Skeletal muscle tissue (tissue), 4 donors: ENCODE data around the gene CTNNA3. TPM values are rescaled to one million over a fixed set of nuclear protein-coding genes. Genes with fewer than 3 reads are reported as not detected.

Experiments used
- H3K27ac ChIP-seq: one replicate; pipeline ENCODE4 v1.7.0; 2013; ENCODE audit warnings: mild to moderate bottlenecking, low read depth, low read length, inconsistent platforms
- H3K27me3 ChIP-seq, 3 donors: one replicate each; pipeline ENCODE4 v1.7.0; 2013; ENCODE audit warnings: low read length in 3 of 3; ENCODE audit not compliant: control insufficient read depth in 3 of 3, insufficient read depth in 3 of 3
- H3K36me3 ChIP-seq, 3 donors: one replicate each; pipeline ENCODE4 v1.7.0; 2013; ENCODE audit warnings: low read length in 3 of 3; ENCODE audit not compliant: control insufficient read depth in 3 of 3, insufficient read depth in 3 of 3
- H3K4me1 ChIP-seq, 3 donors: one replicate each; pipeline ENCODE4 v1.7.0; 2013; ENCODE audit warnings: low read length in 3 of 3, mild to moderate bottlenecking in 3 of 3; ENCODE audit not compliant: control insufficient read depth in 3 of 3, insufficient read depth in 3 of 3
- H3K4me3 ChIP-seq, 3 donors: one replicate each; pipeline ENCODE4 v1.7.0; 2013; ENCODE audit warnings: low read length in 3 of 3
- H3K9ac ChIP-seq, 3 donors: one replicate each; pipeline ENCODE4 v1.7.0; 2013; ENCODE audit warnings: low read length in 3 of 3, mild to moderate bottlenecking in 3 of 3, moderate library complexity in 2 of 3, low read depth in 1 of 3
- H3K9me3 ChIP-seq, 3 donors: one replicate each; pipeline ENCODE4 v1.7.0; 2013; ENCODE audit warnings: low read length in 3 of 3; ENCODE audit not compliant: control insufficient read depth in 3 of 3
- total RNA-seq: library from RNA; depleted of rRNA; stranded (reverse); fragments of >200 nt; gene quantifications from one replicate; pipeline ENCODE4 v1.2.3, GENCODE V29; 2014
- donor health status: Osteomylitis.

CTNNA3 gene
- total RNA-seq, 1 donor from 2014 or later: 24.0 TPM

GRCh38 chr10:66218289-66218688 lies 1477.7 kb downstream of the CTNNA3 start:
- Histone ChIP-seq H3K27ac (no peak overlapping the region), H3K4me1 (no peaks in the 10 kb centered on the region), H3K4me3 (no peak overlapping the region), H3K9ac (no peak overlapping the region), H3K36me3 (no peaks in the 10 kb centered on the region), H3K9me3 (no peaks in the 10 kb centered on the region), H3K27me3 (no peaks in the 10 kb centered on the region)

GRCh38 chr10:66215920-66216319 lies 1480.1 kb downstream of the CTNNA3 start:
- no peaks in the 10 kb centered on the region for H3K36me3 ChIP-seq
- H3K9ac ChIP-seq: no peak overlapping the region
- H3K27me3 ChIP-seq: no peaks in the 10 kb centered on the region
- H3K4me1 ChIP-seq: no peaks in the 10 kb centered on the region
- no peaks in the 10 kb centered on the region for H3K9me3 ChIP-seq
- no peak overlapping the region for H3K4me3 ChIP-seq
- no peak overlapping the region for H3K27ac ChIP-seq

- no peaks in the 10 kb centered on the region for H3K27me3 ChIP-seq
- no peaks in the 10 kb centered on the region for H3K36me3 ChIP-seq
- H3K27ac ChIP-seq: no peak overlapping the region
- H3K4me1 ChIP-seq: no peaks in the 10 kb centered on the region
- no peak overlapping the region for H3K4me3 ChIP-seq
- no peaks in the 10 kb centered on the region for H3K9me3 ChIP-seq
- H3K9ac ChIP-seq: no peak overlapping the region
These were observed 1481.1 kb downstream of the CTNNA3 start for GRCh38 chr10:66214721-66215404.

GRCh38 chr10:66209025-66209424 lies 1487.0 kb downstream of the CTNNA3 start:
- Histone ChIP-seq H3K36me3 (no peaks in the 10 kb centered on the region), H3K9ac (no peak overlapping the region), H3K9me3 (no peaks in the 10 kb centered on the region), H3K4me1 (no peaks in the 10 kb centered on the region), H3K4me3 (no peak overlapping the region), H3K27me3 (no peaks in the 10 kb centered on the region), H3K27ac (no peak overlapping the region)

- Histone ChIP-seq H3K4me1 (no peaks in the 10 kb centered on the region), H3K27ac (no peak overlapping the region), H3K4me3 (no peak overlapping the region), H3K27me3 (no peaks in the 10 kb centered on the region), H3K9me3 (no peaks in the 10 kb centered on the region), H3K36me3 (no peaks in the 10 kb centered on the region), H3K9ac (no peak overlapping the region)
These were observed 1491.2 kb downstream of the CTNNA3 start for GRCh38 chr10:66204838-66205237.

GRCh38 chr10:66202101-66202500 lies 1493.9 kb downstream of the CTNNA3 start:
- no peaks in the 10 kb centered on the region for H3K36me3 ChIP-seq
- H3K9ac ChIP-seq: no peak overlapping the region
- no peak overlapping the region for H3K4me3 ChIP-seq
- H3K27ac ChIP-seq: no peak overlapping the region
- no peaks in the 10 kb centered on the region for H3K9me3 ChIP-seq
- no peaks in the 10 kb centered on the region for H3K4me1 ChIP-seq
- no peaks in the 10 kb centered on the region for H3K27me3 ChIP-seq

GRCh38 chr10:66192162-66192831 lies 1503.7 kb downstream of the CTNNA3 start:
- H3K36me3 ChIP-seq: no peaks in the 10 kb centered on the region
- H3K9ac ChIP-seq: no peak overlapping the region
- no peak overlapping the region for H3K4me3 ChIP-seq
- H3K27me3 ChIP-seq: no peaks in the 10 kb centered on the region
- H3K9me3 ChIP-seq: no peaks in the 10 kb centered on the region
- no peaks in the 10 kb centered on the region for H3K4me1 ChIP-seq
- H3K27ac ChIP-seq: no peak overlapping the region

- no peak overlapping the region for H3K27ac ChIP-seq
- H3K4me1 ChIP-seq: no peaks in the 10 kb centered on the region
- no peak overlapping the region for H3K4me3 ChIP-seq
- H3K9ac ChIP-seq: no peak overlapping the region
- no peaks in the 10 kb centered on the region for H3K9me3 ChIP-seq
- H3K27me3 ChIP-seq: no peaks in the 10 kb centered on the region
- no peaks in the 10 kb centered on the region for H3K36me3 ChIP-seq
These were observed 1505.6 kb downstream of the CTNNA3 start for GRCh38 chr10:66190413-66190812.

- Histone ChIP-seq H3K9me3 (no peaks in the 10 kb centered on the region), H3K9ac (no peak overlapping the region), H3K36me3 (no peaks in the 10 kb centered on the region), H3K27ac (no peak overlapping the region), H3K4me1 (no peaks in the 10 kb centered on the region), H3K27me3 (no peaks in the 10 kb centered on the region), H3K4me3 (no peak overlapping the region)
These were observed 1506.7 kb downstream of the CTNNA3 start for GRCh38 chr10:66189271-66189670.

GRCh38 chr10:66187053-66187733 lies 1508.8 kb downstream of the CTNNA3 start:
- Histone ChIP-seq H3K27me3 (no peaks in the 10 kb centered on the region), H3K36me3 (no peaks in the 10 kb centered on the region), H3K9ac (no peak overlapping the region), H3K27ac (no peak overlapping the region), H3K9me3 (no peaks in the 10 kb centered on the region), H3K4me1 (no peaks in the 10 kb centered on the region), H3K4me3 (no peak overlapping the region)
